LNCaP clone FGC (cell line): Measurements from ENCODE around the gene SELENON.

Experiments used
- DNase-seq: peaks from one replicate; pipeline ENCODE4 v3.0.0-alpha.2; 2011; ENCODE audit warnings: low read depth
- H3K4me3 ChIP-seq: 2 replicates; pipeline ENCODE4 v1.5.1; 2011; ENCODE audit warnings: mild to moderate bottlenecking, low read depth, low read length, control low read depth
- TF ChIP-seq, protein P1 (sequence below): IDR thresholded peaks from 2 replicates; pipeline ENCODE4 v1.5.1; 2012; ENCODE audit warnings: mild to moderate bottlenecking; ENCODE audit not compliant: control insufficient read depth, insufficient read depth; ENCODE audit errors: extremely low read depth

Gene SELENON

GRCh38 chr1:25843483-25843882, 43.5 kb downstream of the SELENON start:
- TF ChIP-seq, protein P1, sequence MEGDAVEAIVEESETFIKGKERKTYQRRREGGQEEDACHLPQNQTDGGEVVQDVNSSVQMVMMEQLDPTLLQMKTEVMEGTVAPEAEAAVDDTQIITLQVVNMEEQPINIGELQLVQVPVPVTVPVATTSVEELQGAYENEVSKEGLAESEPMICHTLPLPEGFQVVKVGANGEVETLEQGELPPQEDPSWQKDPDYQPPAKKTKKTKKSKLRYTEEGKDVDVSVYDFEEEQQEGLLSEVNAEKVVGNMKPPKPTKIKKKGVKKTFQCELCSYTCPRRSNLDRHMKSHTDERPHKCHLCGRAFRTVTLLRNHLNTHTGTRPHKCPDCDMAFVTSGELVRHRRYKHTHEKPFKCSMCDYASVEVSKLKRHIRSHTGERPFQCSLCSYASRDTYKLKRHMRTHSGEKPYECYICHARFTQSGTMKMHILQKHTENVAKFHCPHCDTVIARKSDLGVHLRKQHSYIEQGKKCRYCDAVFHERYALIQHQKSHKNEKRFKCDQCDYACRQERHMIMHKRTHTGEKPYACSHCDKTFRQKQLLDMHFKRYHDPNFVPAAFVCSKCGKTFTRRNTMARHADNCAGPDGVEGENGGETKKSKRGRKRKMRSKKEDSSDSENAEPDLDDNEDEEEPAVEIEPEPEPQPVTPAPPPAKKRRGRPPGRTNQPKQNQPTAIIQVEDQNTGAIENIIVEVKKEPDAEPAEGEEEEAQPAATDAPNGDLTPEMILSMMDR: no peak
- DNase-seq: no peak
- no peak overlapping the region for H3K4me3 ChIP-seq

DNA sequence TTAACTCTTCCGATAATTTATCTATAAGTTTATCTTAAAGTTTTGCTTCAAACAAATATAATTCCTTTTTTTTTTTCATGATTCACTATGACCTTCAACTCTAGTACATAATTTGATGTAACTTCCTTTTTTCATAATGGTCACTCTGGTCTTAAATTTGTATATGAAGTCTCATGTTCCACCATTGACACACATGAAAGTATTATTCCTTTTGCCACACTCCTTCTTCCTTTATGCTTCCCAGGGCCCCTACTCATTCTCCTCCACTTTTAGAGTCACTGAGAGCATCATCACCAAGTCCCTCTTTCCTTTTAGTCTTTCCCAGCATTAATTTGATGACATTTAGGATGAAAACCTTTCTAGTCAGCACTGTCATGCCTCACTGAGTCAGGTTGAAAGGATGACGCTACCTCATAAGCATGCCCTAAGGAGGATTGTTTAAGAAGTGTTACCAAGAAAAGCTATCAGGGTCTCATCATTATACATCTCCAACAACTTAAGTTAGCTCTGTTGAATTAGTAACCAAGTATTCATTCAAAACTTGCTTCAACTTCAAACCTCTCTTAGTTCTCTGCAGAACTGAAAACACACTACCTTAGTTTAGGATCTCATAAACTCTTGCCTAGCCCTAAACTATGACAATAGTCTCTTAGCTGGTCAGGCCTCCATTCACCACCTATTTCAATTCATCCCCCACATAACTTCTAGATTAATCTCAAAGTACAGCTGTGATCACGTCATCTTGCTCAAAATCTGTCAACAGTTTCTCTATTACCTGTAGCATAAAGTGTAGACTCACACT, 44.7 kb downstream of the SELENON start:
- no peak overlapping the region for H3K4me3 ChIP-seq
- no peak for DNase-seq
- TF ChIP-seq, protein P1: no peak

DNA sequence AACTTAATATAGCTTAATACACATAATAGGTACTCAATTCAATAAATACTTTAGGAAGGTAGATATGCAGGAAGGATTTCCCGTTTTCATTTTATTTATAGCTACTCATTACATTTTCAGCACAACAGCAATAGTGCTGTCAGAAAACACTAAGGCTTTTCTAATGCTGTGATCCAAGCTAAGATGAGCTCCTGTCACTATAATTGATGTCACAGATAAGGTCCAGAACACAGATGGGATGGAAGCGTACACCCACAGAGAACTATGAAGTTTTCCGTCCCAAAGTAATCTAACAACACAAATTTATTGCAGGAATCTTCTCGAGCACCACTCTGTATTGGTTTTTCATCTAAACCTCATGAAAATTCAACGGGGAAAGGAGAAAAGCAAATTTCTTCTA, 45.7 kb downstream of the SELENON start:
- TF ChIP-seq, protein P1: no peak

DNA sequence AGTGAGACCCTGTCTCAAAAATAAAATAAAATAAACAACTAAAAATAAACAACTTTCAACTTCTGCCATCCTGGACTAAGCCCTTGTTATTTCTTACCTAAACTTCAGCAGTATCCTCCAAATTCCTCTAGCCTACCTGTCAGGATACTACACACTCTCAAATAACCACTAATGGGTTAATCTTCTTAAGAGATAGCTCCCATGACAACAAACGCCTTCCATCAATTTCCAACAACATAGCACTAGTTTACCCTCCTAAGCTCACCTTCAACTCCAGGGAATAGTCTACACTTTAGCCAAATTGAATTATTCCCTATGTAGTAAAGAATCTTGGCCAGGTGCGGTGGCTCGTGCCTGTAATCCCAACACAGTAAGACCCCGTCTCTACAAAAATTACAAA, 47.9 kb downstream of the SELENON start:
- no peak for DNase-seq
- TF ChIP-seq, protein P1: no peak
- H3K4me3 ChIP-seq: no peak overlapping the region

More for the DNA sequence above, 45.7 kb downstream of the SELENON start:
- H3K4me3 ChIP-seq: no peak overlapping the region
- no peak for DNase-seq

DNA sequence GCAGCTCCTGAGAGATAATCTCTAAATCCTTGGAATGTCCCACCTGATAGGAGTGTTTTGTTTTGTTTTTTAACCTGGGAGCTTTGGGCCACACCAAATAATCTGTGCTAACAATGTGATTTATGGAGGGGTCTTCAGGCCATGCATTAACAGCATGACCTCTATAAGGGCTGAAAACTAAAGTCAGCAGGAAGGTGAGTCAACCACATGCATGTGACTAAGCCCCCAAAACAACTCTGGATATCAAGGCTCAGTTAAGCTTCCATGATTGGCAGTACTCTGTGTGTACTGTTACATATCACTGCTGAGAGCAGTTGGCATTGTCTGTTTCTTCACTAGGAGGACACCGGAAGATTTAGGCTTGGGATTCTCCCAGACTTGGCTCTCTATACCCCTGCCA, 48.5 kb downstream of the SELENON start:
- no peak overlapping the region for H3K4me3 ChIP-seq
- no peak for DNase-seq
- TF ChIP-seq, protein P1: no peak

DNA sequence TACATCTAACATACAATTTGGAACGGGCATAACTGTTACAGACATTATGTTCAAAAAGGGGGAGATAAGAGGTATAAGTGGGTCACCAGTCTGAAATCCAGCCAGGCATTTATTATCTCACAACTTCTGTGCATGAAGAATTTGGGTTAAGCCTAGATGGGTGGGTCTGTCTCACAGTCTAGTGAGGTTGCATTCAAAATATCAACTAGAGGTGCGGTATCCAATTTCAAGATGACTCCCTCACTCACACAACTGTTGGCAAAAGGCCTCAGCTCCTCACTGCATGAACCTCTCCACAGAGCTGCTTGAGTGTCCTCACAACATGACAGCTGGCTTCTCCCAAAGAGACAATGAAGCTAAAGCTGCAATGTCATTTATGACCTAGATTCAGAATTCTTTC, 54.6 kb downstream of the SELENON start:
- no peak for DNase-seq
- TF ChIP-seq, protein P1: no peak
- no peak overlapping the region for H3K4me3 ChIP-seq

- no peak for DNase-seq
- TF ChIP-seq, protein P1: no peak
- H3K4me3 ChIP-seq: no peak overlapping the region
Measured at GRCh38 chr1:25856856-25857255, 56.9 kb downstream of the SELENON start.
